A673 (cell line): ENCODE measurements around the gene EMP2. TPM values are rescaled to one million over a fixed set of nuclear protein-coding genes. Genes with fewer than 3 reads are reported as not detected.

ENCODE experiments used
- BruUV-seq: library from RNA; stranded (reverse); fragments of 400-500 nt; replicated peaks from 2 replicates; lab custom pipeline; 2021; lab: Mats Ljungman, UMichigan
- CTCF ChIA-PET: fragments of 300-600 bp; sonication (Branson Sonifier 250); formaldehyde crosslinking; loops from one replicate; lab custom pipeline; 2022; ENCODE audit warnings: antibody characterized with exemption; lab: Charles Lee
- POLR2A ChIA-PET: fragments of 300-600 bp; sonication (Branson Sonifier 250); formaldehyde crosslinking; loops from one replicate; lab custom pipeline; 2022; ENCODE audit warnings: antibody characterized with exemption; ENCODE audit not compliant: low non-redundant PET; lab: Charles Lee
- DNase-seq: peaks from one replicate; pipeline ENCODE4 v3.0.0-alpha.2; 2015; ENCODE audit warnings: low spot score
- H3K27ac ChIP-seq: fragments of 200-600 bp; sonication (generic); 2 replicates; pipeline ENCODE4 v1.5.1; 2016; ENCODE audit warnings: mixed run types, low read depth, mild to moderate bottlenecking, mixed read lengths, antibody characterized with exemption, low read length; ENCODE audit not compliant: poor library complexity, severe bottlenecking
- H3K27me3 ChIP-seq: fragments of 200-600 bp; sonication (generic); replicated peaks from 2 replicates; pipeline ENCODE4 v1.6.1; 2017; ENCODE audit warnings: mixed run types, low read depth, mild to moderate bottlenecking, mixed read lengths, antibody characterized with exemption, low read length; ENCODE audit not compliant: insufficient read depth, poor library complexity
- H3K36me3 ChIP-seq: fragments of 200-600 bp; sonication (generic); 2 replicates; pipeline ENCODE4 v1.6.1; 2016; ENCODE audit warnings: mixed run types, mild to moderate bottlenecking, mixed read lengths, antibody characterized with exemption, low read length; ENCODE audit not compliant: insufficient read depth, poor library complexity, severe bottlenecking
- H3K4me1 ChIP-seq: fragments of 200-600 bp; sonication (generic); 2 replicates; pipeline ENCODE4 v1.6.1; 2017; ENCODE audit warnings: mixed run types, mild to moderate bottlenecking, mixed read lengths, antibody characterized with exemption, low read length; ENCODE audit not compliant: insufficient read depth, poor library complexity, severe bottlenecking
- H3K4me3 ChIP-seq: fragments of 200-600 bp; sonication (generic); 2 replicates; pipeline ENCODE4 v1.5.1; 2016; ENCODE audit warnings: low read depth, mixed run types, mild to moderate bottlenecking, mixed read lengths, low read length; ENCODE audit not compliant: poor library complexity, severe bottlenecking
- H3K9me3 ChIP-seq: fragments of 200-600 bp; sonication (generic); 2 replicates; pipeline ENCODE4 v1.6.1; 2016; ENCODE audit warnings: mixed run types, low read depth, mild to moderate bottlenecking, mixed read lengths, antibody characterized with exemption, low read length; ENCODE audit not compliant: poor library complexity, severe bottlenecking
- EZH2 ChIP-seq: fragments of 200-600 bp; sonication (generic); IDR thresholded peaks from 2 replicates; pipeline ENCODE4 v1.6.1; 2017; ENCODE audit warnings: borderline replicate concordance, low read depth, mild to moderate bottlenecking, mixed read lengths, antibody characterized with exemption, low read length; ENCODE audit not compliant: poor library complexity, severe bottlenecking
- intact Hi-C: fragments of 100-400 bp; cut with micrococcal nuclease; formaldehyde crosslinking; loops from one replicate; pipeline ENCODE4 v1.10.0; 2022; ENCODE audit not compliant: unreplicated experiment
- total RNA-seq: library from RNA; stranded (reverse); gene quantifications from 2 replicates; pipeline ENCODE4 v1.2.3, GENCODE V29; 2021
- TF ChIP-seq, protein P1 (sequence below): fragments of 300-800, 200-600 bp; sonication (generic); conservative IDR thresholded peaks from 2 replicates; pipeline ENCODE4 v1.5.1; 2017; ENCODE audit warnings: low read depth, mild to moderate bottlenecking, antibody characterized with exemption, low read length, moderate library complexity, mixed read lengths

The EMP2 gene
- total RNA-seq, 1 experiment from 2014 or later: 12.9 TPM

DNA sequence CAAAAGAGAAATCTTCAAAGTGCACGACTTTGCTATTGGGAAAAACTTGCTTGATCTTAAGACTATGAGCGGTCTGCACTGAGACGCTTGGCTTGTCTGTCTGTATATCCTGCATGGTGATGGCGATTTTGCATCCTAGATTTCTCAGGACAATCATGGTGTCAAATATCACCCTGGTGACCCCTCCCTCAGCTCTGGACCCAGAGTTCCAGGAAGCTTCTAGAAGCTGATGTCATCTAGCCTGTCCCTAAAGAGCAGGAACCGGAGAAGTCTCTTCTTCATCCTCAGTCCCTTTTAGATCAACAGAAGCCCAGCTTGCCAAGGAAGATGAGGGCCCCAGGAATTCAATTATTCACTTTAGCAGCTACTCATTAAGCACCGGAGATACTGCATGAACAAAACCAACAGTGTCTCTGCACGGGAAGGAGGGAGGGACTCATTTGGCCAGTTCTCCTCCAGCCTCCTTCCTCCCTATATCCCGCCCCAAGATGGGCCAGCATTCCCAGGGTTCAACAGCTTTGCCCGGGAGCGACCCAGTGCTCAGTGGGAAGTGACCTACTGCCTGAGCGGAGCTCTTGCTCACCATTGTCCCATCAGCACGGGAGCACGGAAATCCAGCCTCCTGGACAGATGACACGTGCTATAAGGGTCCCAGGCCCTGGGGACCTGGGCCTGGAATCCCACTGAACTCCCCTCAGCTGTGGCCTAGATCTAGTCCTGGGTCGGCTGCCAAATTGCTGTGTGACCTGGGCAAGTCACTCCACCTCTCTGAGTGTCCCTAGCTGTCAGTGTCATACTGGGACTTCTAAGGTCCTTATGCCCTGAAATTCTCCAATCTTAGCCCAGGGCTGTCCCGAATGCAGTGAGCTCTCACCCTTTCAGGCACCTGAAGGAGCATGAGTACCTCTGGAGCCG lies 3.8 kb downstream of the EMP2 start:
- no peak for TF ChIP-seq EZH2
- TF ChIP-seq, protein P1, sequence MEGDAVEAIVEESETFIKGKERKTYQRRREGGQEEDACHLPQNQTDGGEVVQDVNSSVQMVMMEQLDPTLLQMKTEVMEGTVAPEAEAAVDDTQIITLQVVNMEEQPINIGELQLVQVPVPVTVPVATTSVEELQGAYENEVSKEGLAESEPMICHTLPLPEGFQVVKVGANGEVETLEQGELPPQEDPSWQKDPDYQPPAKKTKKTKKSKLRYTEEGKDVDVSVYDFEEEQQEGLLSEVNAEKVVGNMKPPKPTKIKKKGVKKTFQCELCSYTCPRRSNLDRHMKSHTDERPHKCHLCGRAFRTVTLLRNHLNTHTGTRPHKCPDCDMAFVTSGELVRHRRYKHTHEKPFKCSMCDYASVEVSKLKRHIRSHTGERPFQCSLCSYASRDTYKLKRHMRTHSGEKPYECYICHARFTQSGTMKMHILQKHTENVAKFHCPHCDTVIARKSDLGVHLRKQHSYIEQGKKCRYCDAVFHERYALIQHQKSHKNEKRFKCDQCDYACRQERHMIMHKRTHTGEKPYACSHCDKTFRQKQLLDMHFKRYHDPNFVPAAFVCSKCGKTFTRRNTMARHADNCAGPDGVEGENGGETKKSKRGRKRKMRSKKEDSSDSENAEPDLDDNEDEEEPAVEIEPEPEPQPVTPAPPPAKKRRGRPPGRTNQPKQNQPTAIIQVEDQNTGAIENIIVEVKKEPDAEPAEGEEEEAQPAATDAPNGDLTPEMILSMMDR: no peak
- Histone ChIP-seq H3K27me3 (no peaks in the 10 kb centered on the region), H3K27ac (no peak overlapping the region), H3K4me1 (peaks cover 4% of the 10 kb centered on the region), H3K4me3 (no peak overlapping the region), H3K36me3 (no peaks in the 10 kb centered on the region), H3K9me3 (no peaks in the 10 kb centered on the region)
- no peak for DNase-seq
- ChIA-PET CTCF (no interaction called here), POLR2A (no interaction called here)
- no TSS peak for BruUV-seq
- intact Hi-C loops: no loop called here

DNA sequence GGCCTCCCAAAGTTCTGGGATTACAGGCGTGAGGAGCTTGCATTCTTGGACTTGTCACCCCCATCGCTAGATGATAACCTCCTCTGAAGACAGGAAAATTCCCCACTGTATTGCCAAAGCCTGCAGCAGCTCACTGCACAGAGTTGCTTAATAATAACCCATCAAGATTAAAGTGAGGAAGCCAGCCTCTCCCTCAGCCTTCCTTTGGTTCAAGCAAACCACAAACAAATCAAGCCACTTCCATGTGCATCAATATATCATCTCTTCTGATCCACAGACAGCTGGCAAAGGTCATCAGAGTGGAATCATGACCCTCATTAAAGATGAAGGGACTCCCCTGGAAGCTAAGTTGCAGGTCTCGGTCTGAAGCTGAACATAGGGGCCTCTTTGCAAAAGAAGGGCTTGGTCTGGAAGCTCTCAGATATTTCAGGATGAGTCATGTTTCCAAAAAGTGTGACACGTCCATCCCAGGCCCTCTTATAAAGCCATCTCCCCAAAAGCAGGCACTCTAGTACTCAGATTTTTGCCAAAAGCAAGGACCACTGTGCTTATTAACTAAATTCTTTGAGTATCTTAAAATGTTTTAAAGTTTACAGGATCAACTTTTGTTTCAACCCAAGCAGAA lies 4.8 kb downstream of the EMP2 start:
- BruUV-seq: no TSS peak
- H3K27me3 ChIP-seq: no peaks in the 10 kb centered on the region
- no peak for DNase-seq
- H3K4me1 ChIP-seq: no peaks in the 10 kb centered on the region
- ChIA-PET CTCF (no interaction called here), POLR2A (no interaction called here)
- intact Hi-C loops: no loop called here
- H3K27ac ChIP-seq: no peak overlapping the region
- H3K4me3 ChIP-seq: no peak overlapping the region
- no peaks in the 10 kb centered on the region for H3K36me3 ChIP-seq
- TF ChIP-seq, protein P1: no peak
- no peaks in the 10 kb centered on the region for H3K9me3 ChIP-seq

DNA sequence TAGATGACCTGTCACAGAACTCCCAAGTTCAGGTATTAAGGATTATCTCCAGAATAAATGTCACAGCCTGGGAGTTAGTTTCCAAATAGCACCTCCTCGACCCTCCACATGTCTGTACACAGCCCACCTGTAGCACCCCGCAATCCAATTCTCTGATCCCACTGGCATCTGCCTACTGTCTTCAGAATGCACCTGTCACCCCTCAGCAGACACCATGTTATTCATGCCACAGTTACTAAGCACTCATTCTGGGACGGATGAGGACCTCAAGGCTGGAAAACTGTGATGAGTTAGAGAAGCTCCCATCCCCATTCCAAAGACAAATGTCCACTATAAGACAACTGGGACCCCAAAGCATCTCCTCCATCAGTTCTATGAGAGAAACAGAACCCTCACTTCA lies 7.8 kb downstream of the EMP2 start:
- Histone ChIP-seq H3K4me1 (no peaks in the 10 kb centered on the region), H3K27ac (no peak overlapping the region), H3K27me3 (no peaks in the 10 kb centered on the region), H3K36me3 (no peaks in the 10 kb centered on the region), H3K9me3 (no peaks in the 10 kb centered on the region), H3K4me3 (no peak overlapping the region)
- no peak for TF ChIP-seq EZH2
- TF ChIP-seq, protein P1: no peak
- intact Hi-C loops: no loop called here
- no TSS peak for BruUV-seq
- DNase-seq: no peak
- CTCF ChIA-PET: no interaction called here
- POLR2A ChIA-PET: no interaction called here
